Lung microvascular endothelial cell (primary cell): Measurements from ENCODE around the gene TMEM126B. TPM values are rescaled to one million over a fixed set of nuclear protein-coding genes. Genes with fewer than 3 reads are reported as not detected.
A peak's percentile ranks its signal among the peaks of the same experiment; 100 is the strongest.

Source experiments
- DNase-seq, 2 donors: peaks; one replicate each; pipeline versions ENCODE4 v3.0.0 to v3.0.0-alpha.2; 2010; ENCODE audit warnings: low read depth in 2 of 2
- total RNA-seq: library from RNA; depleted of rRNA; stranded (reverse); fragments of >200 nt; gene quantifications from 2 replicates; pipeline ENCODE4 v1.2.1, GENCODE V29; 2014

TMEM126B gene
- total RNA-seq, 1 donor from 2014 or later, result 43.8 TPM

DNA sequence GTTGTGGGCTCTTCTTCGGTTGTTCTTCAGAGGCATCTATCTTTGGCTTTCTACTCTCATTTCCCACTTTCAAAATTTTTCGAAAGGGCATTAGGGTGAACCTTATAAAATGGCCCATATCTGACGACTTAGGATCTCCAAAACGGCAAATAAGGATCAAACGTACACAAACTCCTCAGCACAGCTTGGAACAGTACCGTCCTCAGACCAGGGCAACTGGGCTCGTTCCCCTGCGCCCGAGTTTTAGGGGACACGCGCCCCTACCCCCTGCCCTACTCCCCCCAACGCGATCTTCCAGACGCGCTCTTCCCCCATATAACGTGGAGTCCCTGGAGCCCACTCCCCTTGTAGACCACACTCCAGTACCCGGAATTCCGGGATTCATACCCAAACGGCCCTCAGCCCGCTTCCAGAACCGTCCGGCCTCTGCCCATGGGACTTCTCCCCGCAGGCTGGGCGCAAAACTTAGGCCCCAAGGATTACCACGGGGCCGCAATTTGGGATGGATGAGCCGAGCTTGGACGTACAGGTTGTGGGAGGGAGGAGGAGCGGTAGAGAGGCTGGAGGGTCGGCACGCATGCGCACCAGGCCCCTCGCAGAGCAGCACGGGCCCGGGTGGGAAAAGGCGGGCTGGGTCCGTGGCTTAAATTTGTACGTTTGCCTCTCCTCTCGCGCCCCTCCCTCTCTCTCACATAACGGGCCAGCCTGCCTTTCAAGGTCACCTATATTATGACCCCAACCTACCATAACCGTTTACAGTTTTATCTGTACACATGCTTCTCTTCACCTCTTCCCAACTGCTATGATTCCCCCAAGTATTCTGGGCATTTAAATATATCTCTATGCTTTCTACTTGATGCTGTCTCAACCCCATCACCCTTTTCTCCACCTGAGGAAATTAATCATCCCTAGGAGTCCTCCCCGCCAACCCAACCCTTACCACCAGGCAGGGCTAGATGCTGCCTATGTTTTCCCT, 54.2 kb downstream of the TMEM126B start:
- peak; percentile 39 to 48 for DNase-seq

DNA sequence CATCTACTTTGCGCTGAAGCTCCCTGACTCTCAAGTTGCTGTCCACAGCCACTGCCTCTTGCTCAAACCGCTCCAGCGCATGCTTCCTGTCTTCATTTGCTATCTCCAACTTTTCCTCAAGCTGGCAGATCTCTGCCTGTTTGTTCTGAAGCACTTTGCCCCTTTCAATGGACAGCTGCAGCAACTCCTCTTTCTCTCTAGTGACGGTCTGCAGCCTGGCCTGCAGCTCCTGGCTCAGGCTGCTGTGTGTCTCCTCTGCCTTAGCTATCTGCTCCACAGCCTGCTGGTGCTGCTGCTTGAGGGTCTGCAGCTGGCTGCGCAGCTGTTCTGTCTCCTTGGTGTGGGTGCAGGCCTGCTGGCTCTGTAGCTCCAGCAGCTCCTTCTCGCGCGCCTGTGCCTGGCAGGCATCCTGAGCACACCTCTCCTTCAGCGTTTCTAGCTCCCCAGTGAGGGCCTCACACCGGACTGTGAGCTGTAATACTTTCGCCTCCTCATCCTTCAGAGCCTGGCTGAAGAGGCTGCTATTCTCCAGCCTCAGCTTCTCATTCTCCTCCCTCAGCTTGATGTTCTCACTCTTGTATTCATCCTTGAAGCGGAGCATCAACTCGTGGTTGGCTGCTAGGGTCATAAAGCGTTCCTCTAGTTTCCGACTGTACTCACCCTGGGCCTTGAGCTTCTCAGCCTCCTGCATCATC, 56.9 kb downstream of the TMEM126B start:
- no peak for DNase-seq

DNA sequence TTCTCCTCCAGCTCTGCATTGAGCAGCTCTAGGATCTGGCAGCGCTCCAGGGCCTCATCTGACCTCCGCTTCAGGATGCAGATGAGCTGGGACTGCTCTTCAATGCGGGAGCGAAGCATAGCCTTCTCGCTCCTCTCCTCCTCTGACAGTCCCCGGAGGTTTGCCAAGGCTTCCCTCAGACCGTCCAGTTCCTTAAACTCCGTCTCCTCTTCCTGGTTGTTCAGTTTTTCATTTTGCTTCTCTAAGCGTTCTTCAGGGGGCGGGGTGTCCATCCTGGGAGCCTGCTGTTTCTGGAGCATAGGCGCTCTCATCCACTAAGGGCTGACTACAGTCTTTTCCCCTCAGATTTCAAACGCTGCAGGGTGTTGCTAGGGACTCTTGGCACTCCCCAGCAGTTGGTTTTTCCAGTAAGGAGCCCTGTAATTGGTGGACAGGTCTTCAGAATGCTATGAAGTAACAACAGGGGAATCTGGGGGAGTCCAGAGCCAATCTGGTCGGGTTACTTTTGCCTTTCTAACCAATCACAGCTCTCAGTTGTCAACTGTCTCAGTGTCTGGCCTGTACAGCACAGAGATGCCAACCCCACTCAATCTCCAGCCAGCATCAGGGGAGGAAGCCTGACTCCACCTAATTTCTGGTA, 57.5 kb downstream of the TMEM126B start, which contains the start of gene CCDC89:
Gene CCDC89 (minus strand): TSS at position 376 of the 640 bp plus-strand sequence. CDS start 65 bp downstream, at position 311.
- peak in 1 of 2 donors; percentile 88 for DNase-seq

Other genes starting within 250 kb of the TMEM126B start
- 0.40 and 0.44 TPM in 2 replicates for gene DLG2, start 1.2 kb upstream of the TMEM126B start, total RNA-seq
- 32.9 and 34.9 TPM in 2 replicates for gene TMEM126A, start 19.4 kb downstream of the TMEM126B start, total RNA-seq
- gene CREBZF, start 36.5 kb downstream of the TMEM126B start, total RNA-seq, result 16.3 and 22.4 TPM in 2 replicates
- under 0.01 TPM in 1 of 2 replicates, not detected in the other for gene CCDC89, start 57.6 kb downstream of the TMEM126B start, total RNA-seq
- gene SYTL2, start 182.5 kb downstream of the TMEM126B start, total RNA-seq, result under 0.01 and 0.20 TPM in 2 replicates
- gene CCDC83, start 226.8 kb downstream of the TMEM126B start, total RNA-seq, result not detected in 2 replicates